ENCODE data around the gene UTP3.
"Not testable (repeated sequence)": the region's sequence is repeated elsewhere in the genome, so short reads cannot be mapped to it uniquely, and the experiment has no call there.

Gene UTP3

GRCh38 chr4:70688795-70689231 lies 481 bp downstream of the UTP3 start:
- FAIRE-seq = no peak

- FAIRE-seq = no peak
Measured at GRCh38 chr4:70691661-70692060, 3.3 kb downstream of the UTP3 start.

GRCh38 chr4:70694633-70695032 lies 6.3 kb downstream of the UTP3 start:
- FAIRE-seq = not testable (repeated sequence)

- not testable (repeated sequence) for FAIRE-seq
Measured at GRCh38 chr4:70698435-70698834, 10.1 kb downstream of the UTP3 start.

- no peak for FAIRE-seq
Measured at GRCh38 chr4:70700712-70701111, 12.4 kb downstream of the UTP3 start.

- no peak for FAIRE-seq
Measured at GRCh38 chr4:70701271-70701670, 12.9 kb downstream of the UTP3 start.

GRCh38 chr4:70702592-70702991 lies 14.3 kb downstream of the UTP3 start:
- FAIRE-seq = not testable (repeated sequence)

GRCh38 chr4:70703619-70704214 lies 15.4 kb downstream of the UTP3 start:
- FAIRE-seq = peak; percentile 98

- FAIRE-seq = no peak
Measured at GRCh38 chr4:70704215-70704930, 16.0 kb downstream of the UTP3 start.

- FAIRE-seq = no peak
Measured at GRCh38 chr4:70704931-70705182, 16.5 kb downstream of the UTP3 start.

- no peak for FAIRE-seq
Measured at GRCh38 chr4:70705183-70706043, 17.1 kb downstream of the UTP3 start.

- FAIRE-seq = no peak
Measured at GRCh38 chr4:70706044-70706461, 17.7 kb downstream of the UTP3 start.

- FAIRE-seq = no peak
Measured at GRCh38 chr4:70706516-70706915, 18.2 kb downstream of the UTP3 start.

GRCh38 chr4:70709611-70710205 lies 21.4 kb downstream of the UTP3 start:
- FAIRE-seq = no peak

- no peak for FAIRE-seq
Measured at GRCh38 chr4:70711599-70711998, 23.3 kb downstream of the UTP3 start.

GRCh38 chr4:70712150-70712549 lies 23.8 kb downstream of the UTP3 start:
- FAIRE-seq = no peak

GRCh38 chr4:70712604-70713452 lies 24.5 kb downstream of the UTP3 start:
- peak; percentile 17 for FAIRE-seq

- FAIRE-seq = no peak
Measured at GRCh38 chr4:70713453-70714078, 25.2 kb downstream of the UTP3 start.

GRCh38 chr4:70714079-70714887 lies 26.0 kb downstream of the UTP3 start:
- FAIRE-seq = no peak

GRCh38 chr4:70715097-70715496 lies 26.8 kb downstream of the UTP3 start:
- no peak for FAIRE-seq

Measured in islet of Langerhans (tissue), 1 donor.